Measurements from ENCODE around the gene SFXN2. TPM values are rescaled to one million over a fixed set of nuclear protein-coding genes. Genes with fewer than 3 reads are reported as not detected.
"Not testable (repeated sequence)": the region's sequence is repeated elsewhere in the genome, so short reads cannot be mapped to it uniquely, and the experiment has no call there.

Gene SFXN2
- total RNA-seq, 4 donors from 2014 or later, result 1.9 to 5.6 (median 3.1) TPM

DNA sequence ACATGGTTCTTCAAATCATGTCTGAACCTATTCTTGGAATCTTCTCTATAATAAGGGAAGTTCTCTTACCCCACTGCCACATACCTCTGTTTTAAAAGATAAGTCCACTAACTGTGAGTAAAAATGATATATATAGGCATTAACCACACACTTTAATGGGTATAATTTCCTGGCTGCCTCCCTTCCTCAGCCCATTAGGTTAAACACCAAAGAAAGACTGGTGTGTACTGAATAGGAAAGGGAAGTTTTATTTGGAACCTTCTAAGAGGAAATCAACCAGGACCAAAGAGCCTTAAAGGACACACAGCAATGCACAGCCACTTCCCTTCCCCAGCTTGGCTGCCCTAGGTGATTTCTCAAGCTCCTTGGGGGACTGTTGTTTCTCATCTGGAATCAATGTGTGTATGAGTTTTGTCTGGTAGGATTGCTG lies 24.3 kb downstream of the SFXN2 start:
- Histone ChIP-seq H3K27ac (no peak overlapping the region), H3K4me3 (no peak overlapping the region), H3K4me1 (peaks cover 8% of the 10 kb centered on the region), H3K9me3 (no peaks in the 10 kb centered on the region), H3K36me3 (peaks cover 4% of the 10 kb centered on the region), H3K27me3 (no peaks in the 10 kb centered on the region)
- TF ChIP-seq POLR2A (IDR thresholded peaks at IDR 0.05) (no peak), EP300 (IDR thresholded peaks at IDR 0.05) (no peak), POLR2AphosphoS5 (IDR thresholded peaks at IDR 0.05) (no peak)
- TF ChIP-seq, protein P1, sequence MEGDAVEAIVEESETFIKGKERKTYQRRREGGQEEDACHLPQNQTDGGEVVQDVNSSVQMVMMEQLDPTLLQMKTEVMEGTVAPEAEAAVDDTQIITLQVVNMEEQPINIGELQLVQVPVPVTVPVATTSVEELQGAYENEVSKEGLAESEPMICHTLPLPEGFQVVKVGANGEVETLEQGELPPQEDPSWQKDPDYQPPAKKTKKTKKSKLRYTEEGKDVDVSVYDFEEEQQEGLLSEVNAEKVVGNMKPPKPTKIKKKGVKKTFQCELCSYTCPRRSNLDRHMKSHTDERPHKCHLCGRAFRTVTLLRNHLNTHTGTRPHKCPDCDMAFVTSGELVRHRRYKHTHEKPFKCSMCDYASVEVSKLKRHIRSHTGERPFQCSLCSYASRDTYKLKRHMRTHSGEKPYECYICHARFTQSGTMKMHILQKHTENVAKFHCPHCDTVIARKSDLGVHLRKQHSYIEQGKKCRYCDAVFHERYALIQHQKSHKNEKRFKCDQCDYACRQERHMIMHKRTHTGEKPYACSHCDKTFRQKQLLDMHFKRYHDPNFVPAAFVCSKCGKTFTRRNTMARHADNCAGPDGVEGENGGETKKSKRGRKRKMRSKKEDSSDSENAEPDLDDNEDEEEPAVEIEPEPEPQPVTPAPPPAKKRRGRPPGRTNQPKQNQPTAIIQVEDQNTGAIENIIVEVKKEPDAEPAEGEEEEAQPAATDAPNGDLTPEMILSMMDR (IDR thresholded peaks at IDR 0.05), result no peak
- no peak for DNase-seq (ENCODE audit: low spot score in 2 of 2)

DNA sequence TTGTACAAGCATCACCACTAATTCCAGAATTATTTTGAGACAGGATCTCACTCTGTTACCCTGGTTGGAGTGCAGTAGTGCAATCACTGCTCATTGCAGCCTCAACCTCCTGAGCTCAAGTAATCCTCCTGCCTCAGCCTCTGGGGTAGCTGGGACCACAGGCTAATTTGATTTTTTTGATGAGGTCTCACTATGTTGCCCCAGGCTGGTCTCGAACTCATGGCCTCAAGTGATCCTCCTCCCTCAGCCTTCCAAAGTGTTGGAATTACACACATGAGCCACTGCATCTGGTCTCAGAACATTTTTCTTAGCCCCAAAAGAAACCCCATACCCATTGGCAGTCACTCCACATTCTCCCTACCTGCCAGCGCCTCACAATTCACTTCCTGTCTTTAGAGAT lies 25.8 kb downstream of the SFXN2 start:
- 91% methylated on average over 2 of the region's 2 CpGs for WGBS
- Histone ChIP-seq H3K9me3 (no peaks in the 10 kb centered on the region), H3K4me3 (no peak overlapping the region), H3K27me3 (no peaks in the 10 kb centered on the region), H3K27ac (no peak overlapping the region), H3K36me3 (peaks cover 4% of the 10 kb centered on the region), H3K4me1 (peaks cover 14% of the 10 kb centered on the region)
- TF ChIP-seq POLR2A (IDR thresholded peaks at IDR 0.05) (no peak), EP300 (IDR thresholded peaks at IDR 0.05) (no peak), POLR2AphosphoS5 (IDR thresholded peaks at IDR 0.05) (no peak)
- TF ChIP-seq, protein P1 (IDR thresholded peaks at IDR 0.05), result no peak
- DNase-seq (ENCODE audit: low spot score in 2 of 2), result no peak

DNA sequence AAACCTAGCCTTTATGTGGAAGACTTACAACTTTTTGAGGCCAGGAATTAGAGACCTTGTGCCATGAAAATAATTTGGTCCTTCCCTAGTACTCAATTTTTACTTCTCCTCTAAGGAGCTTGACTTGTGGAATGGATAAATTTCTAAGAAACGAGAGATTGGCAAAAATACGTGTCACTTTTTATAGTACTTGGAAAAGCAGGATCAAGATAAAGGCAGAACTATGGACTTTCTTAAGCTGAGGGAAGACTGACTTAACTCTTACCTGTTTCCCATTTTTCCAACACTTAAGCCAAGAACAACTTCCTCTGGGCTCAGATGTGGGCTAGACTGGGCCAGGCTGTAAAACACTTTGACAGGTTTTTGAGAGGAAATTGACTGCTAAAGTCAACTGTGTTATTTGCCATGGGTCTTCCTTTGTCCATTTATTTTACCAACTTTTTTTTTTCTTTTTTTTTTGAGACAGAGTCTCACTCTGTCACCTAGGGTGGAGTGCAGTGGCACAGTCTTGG lies 27.3 kb downstream of the SFXN2 start:
- Histone ChIP-seq H3K4me3 (no peak overlapping the region), H3K27me3 (no peaks in the 10 kb centered on the region), H3K27ac (no peak overlapping the region), H3K9me3 (no peaks in the 10 kb centered on the region), H3K4me1 (peaks cover 29% of the 10 kb centered on the region), H3K36me3 (peaks cover 4% of the 10 kb centered on the region)
- 76% methylated on average over 2 of the region's 2 CpGs for WGBS
- no peak for DNase-seq (ENCODE audit: low spot score in 2 of 2)
- TF ChIP-seq POLR2AphosphoS5 (IDR thresholded peaks at IDR 0.05) (no peak), EP300 (IDR thresholded peaks at IDR 0.05) (no peak), POLR2A (IDR thresholded peaks at IDR 0.05) (no peak)
- TF ChIP-seq, protein P1 (IDR thresholded peaks at IDR 0.05), result no peak

DNA sequence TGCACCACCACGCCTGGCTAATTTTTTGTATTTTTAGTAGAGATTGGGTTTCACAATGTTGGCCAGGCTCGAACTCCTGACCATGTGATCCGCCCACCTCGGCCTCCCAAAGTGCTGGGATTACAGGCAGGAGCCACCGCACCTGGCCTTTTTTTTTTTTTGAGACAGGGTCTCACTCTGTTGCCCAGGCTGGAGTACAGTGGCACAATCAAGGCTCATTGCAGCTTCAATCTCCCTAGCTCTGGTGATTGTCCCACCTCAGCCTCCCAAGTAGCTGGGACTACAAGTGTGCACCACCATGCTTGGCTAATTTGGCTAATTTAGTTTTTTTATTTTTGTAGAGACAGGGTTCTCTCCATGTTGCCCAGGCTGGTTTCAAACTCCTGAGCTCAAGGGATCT lies 27.9 kb downstream of the SFXN2 start:
- H3K36me3 ChIP-seq; H3K9me3 ChIP-seq; H3K4me3 ChIP-seq; H3K27me3 ChIP-seq; H3K27ac ChIP-seq; DNase-seq (ENCODE audit: low spot score in 2 of 2): not testable (repeated sequence)
- peaks cover 32% of the 10 kb centered on the region for H3K4me1 ChIP-seq
- 90% methylated on average over 5 of the region's 5 CpGs for WGBS

DNA sequence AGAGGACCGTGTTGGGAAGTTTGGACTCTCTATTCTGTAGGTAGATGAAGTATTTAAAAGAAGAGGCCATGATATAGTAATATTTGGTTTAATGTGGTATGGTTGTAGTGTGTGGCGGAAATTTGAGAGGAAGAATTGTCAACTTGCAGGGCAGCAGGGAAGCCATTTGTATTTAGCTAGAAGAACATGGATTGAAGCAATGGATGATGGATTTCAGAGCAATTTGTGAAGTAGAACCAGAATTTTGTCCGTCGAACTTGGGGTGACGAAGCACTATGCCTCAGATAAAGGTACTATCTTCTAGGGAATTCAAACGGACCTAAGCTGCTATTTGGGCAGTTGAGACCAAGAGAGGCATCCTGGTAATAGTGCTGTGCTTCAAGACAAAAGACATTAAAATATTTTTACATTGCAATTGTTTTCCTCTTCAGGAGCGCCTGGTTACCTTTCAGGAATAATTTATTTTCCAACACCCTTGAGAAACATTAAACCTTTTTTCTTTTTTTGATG lies 28.7 kb downstream of the SFXN2 start:
- Histone ChIP-seq H3K27ac (no peak overlapping the region), H3K36me3 (no peaks in the 10 kb centered on the region), H3K27me3 (no peaks in the 10 kb centered on the region), H3K4me1 (peaks cover 32% of the 10 kb centered on the region), H3K4me3 (peak overlapping the region; percentile 99), H3K9me3 (no peaks in the 10 kb centered on the region)
- DNase-seq (ENCODE audit: low spot score in 2 of 2), result no peak
- TF ChIP-seq POLR2A (IDR thresholded peaks at IDR 0.05), result no peak
- no peak for TF ChIP-seq POLR2AphosphoS5 (IDR thresholded peaks at IDR 0.05)
- TF ChIP-seq, protein P1 (IDR thresholded peaks at IDR 0.05), result no peak
- TF ChIP-seq EP300 (IDR thresholded peaks at IDR 0.05), result no peak
- 38% methylated on average over 7 of the region's 7 CpGs for WGBS
